GM18505 (cell line): ENCODE data around the gene ROMO1.

Experiments used
- ATAC-seq: cut with Tn5 transposase; IDR thresholded peaks from one replicate; pipeline ENCODE4 v1.9.1; 2021; ENCODE audit not compliant: unreplicated experiment
- POLR2A ChIP-seq: IDR thresholded peaks from 4 replicates; pipeline ENCODE4 v1.6.1; 2011; ENCODE audit warnings: borderline replicate concordance; ENCODE audit not compliant: insufficient read depth, insufficient read length; ENCODE audit errors: extremely low read depth

The ROMO1 gene

GRCh38 chr20:35724321-35725230 lies 25.4 kb downstream of the ROMO1 start:
- no peak for ATAC-seq
- TF ChIP-seq POLR2A, result no peak

DNA sequence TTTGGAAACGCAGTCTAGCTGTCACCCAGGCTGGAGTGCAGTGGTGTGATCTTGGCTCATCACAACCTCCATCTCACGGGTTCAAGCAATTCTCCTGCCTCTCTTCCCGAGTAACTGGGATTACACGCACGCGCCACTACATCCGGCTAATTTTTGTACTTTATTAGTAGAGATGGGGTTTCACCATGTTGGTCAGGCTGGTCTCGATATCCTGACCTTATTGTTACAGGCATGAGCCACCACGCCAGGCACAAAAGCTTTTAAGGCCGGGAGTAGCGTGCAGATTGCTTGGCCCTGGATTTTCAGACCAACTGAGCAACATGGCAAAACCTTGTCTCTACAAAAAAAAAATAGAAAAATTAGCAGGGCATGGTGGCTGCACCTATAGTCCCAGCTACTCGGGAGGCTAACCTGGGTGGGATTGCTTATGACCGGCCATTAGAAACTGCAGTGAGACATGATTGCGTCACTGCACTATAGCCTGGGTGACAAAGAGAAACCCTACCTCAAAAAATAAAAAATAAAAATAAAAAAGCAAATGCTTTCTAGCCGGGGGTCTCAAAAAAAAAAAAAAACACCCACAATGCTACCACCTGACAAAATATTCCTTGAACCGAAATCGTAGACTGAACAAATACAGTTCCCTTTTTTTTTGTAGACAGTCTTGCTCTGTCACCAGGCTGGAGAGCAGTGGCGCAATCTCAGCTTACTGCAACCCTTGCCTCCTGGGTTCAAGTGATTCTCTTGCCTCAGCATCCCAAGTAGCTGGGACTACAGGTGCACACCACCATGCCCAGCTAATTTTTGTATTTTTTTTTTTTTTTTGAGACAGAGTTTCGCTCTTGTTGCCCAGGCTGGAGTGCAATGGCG lies 27.9 kb downstream of the ROMO1 start:
- ATAC-seq, result no peak
- TF ChIP-seq POLR2A, result no peak

GRCh38 chr20:35729283-35729807 lies 30.1 kb downstream of the ROMO1 start:
- no peak for ATAC-seq
- no peak for TF ChIP-seq POLR2A

GRCh38 chr20:35729836-35730582 lies 30.8 kb downstream of the ROMO1 start:
- no peak for ATAC-seq
- TF ChIP-seq POLR2A, result no peak

DNA sequence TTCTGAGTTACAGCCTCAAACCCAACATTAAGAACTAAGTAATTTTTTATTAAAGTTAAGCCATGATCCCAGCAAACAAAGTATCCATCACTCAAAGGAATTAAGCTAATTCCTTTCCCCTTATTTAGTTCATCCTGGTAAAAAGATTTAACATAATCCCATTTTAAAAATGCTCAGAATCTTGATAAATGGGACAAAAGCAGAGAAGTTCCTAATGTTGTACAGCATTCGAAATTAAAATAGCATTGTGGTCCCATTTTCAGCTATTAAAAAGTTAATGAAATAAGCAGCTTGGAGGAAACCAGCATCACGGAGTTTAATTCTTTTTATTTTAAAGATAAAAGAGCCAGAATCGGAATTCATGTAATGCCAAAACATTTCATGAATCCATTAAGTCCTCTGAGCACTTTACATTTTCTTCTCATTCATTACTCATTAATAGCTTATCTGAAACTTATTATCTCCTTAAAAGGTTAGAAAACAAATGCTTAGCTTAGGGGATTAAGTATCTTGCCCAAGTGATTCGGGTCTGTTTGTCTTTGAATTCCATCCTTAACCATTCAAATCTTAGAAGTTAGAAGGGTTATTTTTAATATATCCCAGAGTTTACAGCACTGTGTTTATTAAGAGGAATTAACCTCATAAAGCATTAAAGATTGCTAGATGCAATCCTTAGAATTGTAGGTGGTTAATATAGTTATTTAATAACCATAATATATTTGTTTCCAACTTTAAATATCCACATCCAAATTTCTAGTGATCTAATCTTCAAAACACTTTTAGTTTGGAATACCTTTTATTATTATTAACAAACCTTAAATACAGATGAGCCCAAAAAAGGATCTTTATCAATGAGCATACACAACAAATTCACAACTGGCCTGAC lies 31.6 kb downstream of the ROMO1 start:
- ATAC-seq, result no peak

GRCh38 chr20:35731469-35731788 lies 32.2 kb downstream of the ROMO1 start:
- TF ChIP-seq POLR2A, result no peak
- no peak for ATAC-seq

More for the DNA sequence above, 31.6 kb downstream of the ROMO1 start:
- TF ChIP-seq POLR2A, result no peak

- ATAC-seq, result no peak
- TF ChIP-seq POLR2A, result no peak
These were observed 32.8 kb downstream of the ROMO1 start for GRCh38 chr20:35731862-35732643.

DNA sequence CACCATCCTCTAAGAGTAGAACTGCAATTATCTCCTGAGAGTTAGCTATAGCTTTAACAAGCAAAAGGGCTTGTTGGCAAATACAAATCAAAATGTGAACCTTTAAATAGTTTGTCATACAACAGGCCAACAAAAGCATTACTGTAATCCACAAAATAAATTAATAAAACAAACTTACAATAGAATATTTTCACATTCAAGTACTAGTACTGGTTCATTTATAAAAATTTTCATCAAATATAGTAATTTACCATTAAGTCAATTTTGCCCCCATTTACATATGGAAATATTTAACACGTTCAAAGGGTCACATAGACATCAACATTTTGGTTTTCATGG lies 33.4 kb downstream of the ROMO1 start:
- TF ChIP-seq POLR2A, result no peak
- ATAC-seq, result no peak

DNA sequence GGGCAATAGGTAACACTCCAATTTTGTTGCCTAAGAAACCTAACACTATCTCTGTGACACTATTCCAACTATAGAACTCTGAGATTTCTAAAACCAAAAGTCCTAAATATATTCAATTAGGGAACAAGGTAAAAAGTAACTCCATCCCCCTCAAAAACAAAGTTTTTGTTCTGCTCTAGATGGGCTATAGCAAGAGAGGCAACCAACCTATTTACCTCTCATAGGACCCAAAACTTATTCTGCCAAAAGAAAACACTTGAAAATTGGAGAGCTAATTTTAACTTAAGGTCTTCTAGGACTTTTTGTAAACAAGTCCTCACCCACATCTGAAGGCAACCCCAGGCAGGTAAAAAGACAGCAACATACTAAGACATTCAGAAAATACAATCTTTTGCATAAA lies 35.2 kb downstream of the ROMO1 start:
- TF ChIP-seq POLR2A, result no peak
- no peak for ATAC-seq

GRCh38 chr20:35734777-35735649 lies 35.8 kb downstream of the ROMO1 start:
- TF ChIP-seq POLR2A, result no peak
- ATAC-seq, result no peak
